Activated CD8-positive, alpha-beta memory T cell treated with anti-CD3 and anti-CD28 coated beads, Interleukin-2, amount 10 ng/mL, durations not matched to agents 7 days and 5 days (primary cell): ENCODE measurements around the gene NEK10. TPM values are rescaled to one million over a fixed set of nuclear protein-coding genes. Genes with fewer than 3 reads are reported as not detected.

Experiments used
- ATAC-seq: fragments of 150-1000 bp; cut with Tn5 transposase; one replicate; pipeline ENCODE4 v1.10.0; 2021; ENCODE audit warnings: moderate library complexity
- CTCF ChIA-PET: fragments of 350-600 bp; sonication (Branson Sonifier 250); formaldehyde crosslinking; loops from one replicate; lab custom pipeline; 2021; ENCODE audit warnings: antibody characterized with exemption; lab: Charles Lee
- DNase-seq: peaks from one replicate; pipeline ENCODE4 v3.0.0-alpha.2; 2020
- H3K27ac Mint-ChIP-seq: one replicate; pipeline ENCODE4 v1.8.0; 2021; ENCODE audit warnings: mild to moderate bottlenecking, mixed read lengths
- H3K27me3 Mint-ChIP-seq: one replicate; pipeline ENCODE4 v1.8.0; 2021; ENCODE audit warnings: mixed read lengths
- H3K36me3 Mint-ChIP-seq: one replicate; pipeline ENCODE4 v1.8.0; 2021; ENCODE audit warnings: mild to moderate bottlenecking, mixed read lengths
- H3K4me1 Mint-ChIP-seq: one replicate; pipeline ENCODE4 v1.8.0; 2021; ENCODE audit warnings: mixed read lengths
- H3K4me3 Mint-ChIP-seq: one replicate; pipeline ENCODE4 v1.8.0; 2021; ENCODE audit warnings: mild to moderate bottlenecking, moderate library complexity, mixed read lengths
- H3K9me3 Mint-ChIP-seq: one replicate; pipeline ENCODE4 v1.8.0; 2022; ENCODE audit warnings: low read depth, mixed read lengths
- total RNA-seq, 2 experiments: library from RNA; stranded (reverse); gene quantifications; one replicate each; pipeline ENCODE4 v1.2.3, GENCODE V29; 2021

The NEK10 gene
- total RNA-seq, 2 experiments from 2014 or later = 0.70 to 0.73 TPM

- Mint-ChIP-seq H3K4me1 (peaks cover 2% of the 10 kb centered on the region), H3K36me3 (no peaks in the 10 kb centered on the region), H3K4me3 (no peak overlapping the region), H3K27me3 (no peaks in the 10 kb centered on the region), H3K27ac (no peak overlapping the region), H3K9me3 (no peaks in the 10 kb centered on the region)
- CTCF ChIA-PET = no interaction called here
- DNase-seq = no peak
- no peak for ATAC-seq
These were observed 147.8 kb downstream of the NEK10 start for GRCh38 chr3:27221264-27221932.

- Mint-ChIP-seq H3K27me3 (no peaks in the 10 kb centered on the region), H3K4me3 (no peak overlapping the region), H3K4me1 (peaks cover 2% of the 10 kb centered on the region), H3K36me3 (no peaks in the 10 kb centered on the region), H3K27ac (no peak overlapping the region), H3K9me3 (no peaks in the 10 kb centered on the region)
- CTCF ChIA-PET = no interaction called here
- DNase-seq = no peak
- ATAC-seq = no peak
These were observed 149.0 kb downstream of the NEK10 start for GRCh38 chr3:27220166-27220565.

DNA sequence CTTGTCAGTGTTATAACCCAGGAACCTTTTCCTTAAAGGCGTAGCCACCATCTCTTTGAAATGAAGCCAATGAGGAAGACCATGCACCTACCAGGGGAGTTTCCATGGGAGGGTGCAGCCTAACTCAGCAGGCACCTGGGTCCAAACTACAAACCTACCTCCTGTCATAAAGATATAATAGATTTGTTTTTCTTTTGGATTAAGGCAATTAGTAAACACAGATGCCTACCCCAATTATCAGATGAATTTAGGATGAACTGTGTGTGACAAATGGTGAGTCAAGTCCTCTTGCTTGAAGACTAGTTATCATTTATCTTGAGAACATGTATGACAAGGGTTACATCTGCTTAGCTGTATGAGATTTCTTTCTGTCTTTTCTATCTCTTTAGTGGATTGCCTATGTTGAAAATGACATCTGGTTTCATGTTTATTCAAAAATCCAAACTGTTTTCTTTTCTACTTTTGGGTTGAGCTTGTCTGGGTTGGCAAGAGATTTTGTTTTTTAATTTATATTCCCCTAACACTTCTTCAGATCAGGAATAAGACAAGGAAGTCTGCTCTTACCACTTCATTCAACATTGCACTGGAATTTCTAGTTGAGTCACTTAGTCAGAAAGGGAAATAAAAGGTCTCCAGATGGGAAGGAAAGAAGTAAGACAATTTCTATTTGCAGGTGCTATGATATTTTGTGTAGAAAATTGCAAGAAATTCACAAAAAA lies 149.9 kb downstream of the NEK10 start:
- ATAC-seq (no peak), DNase-seq (no peak)
- Mint-ChIP-seq H3K36me3 (no peaks in the 10 kb centered on the region), H3K27me3 (no peaks in the 10 kb centered on the region), H3K9me3 (no peaks in the 10 kb centered on the region), H3K4me3 (no peak overlapping the region), H3K27ac (no peak overlapping the region), H3K4me1 (peaks cover 2% of the 10 kb centered on the region)
- CTCF ChIA-PET = no interaction called here

- no peak for DNase-seq
- H3K27ac Mint-ChIP-seq = no peak overlapping the region
- CTCF ChIA-PET = no interaction called here
- no peaks in the 10 kb centered on the region for H3K4me1 Mint-ChIP-seq
- H3K36me3 Mint-ChIP-seq = no peaks in the 10 kb centered on the region
- H3K4me3 Mint-ChIP-seq = no peak overlapping the region
- no peak for ATAC-seq
- no peaks in the 10 kb centered on the region for H3K27me3 Mint-ChIP-seq
- no peaks in the 10 kb centered on the region for H3K9me3 Mint-ChIP-seq
These were observed 152.1 kb downstream of the NEK10 start for GRCh38 chr3:27216955-27217552.

DNA sequence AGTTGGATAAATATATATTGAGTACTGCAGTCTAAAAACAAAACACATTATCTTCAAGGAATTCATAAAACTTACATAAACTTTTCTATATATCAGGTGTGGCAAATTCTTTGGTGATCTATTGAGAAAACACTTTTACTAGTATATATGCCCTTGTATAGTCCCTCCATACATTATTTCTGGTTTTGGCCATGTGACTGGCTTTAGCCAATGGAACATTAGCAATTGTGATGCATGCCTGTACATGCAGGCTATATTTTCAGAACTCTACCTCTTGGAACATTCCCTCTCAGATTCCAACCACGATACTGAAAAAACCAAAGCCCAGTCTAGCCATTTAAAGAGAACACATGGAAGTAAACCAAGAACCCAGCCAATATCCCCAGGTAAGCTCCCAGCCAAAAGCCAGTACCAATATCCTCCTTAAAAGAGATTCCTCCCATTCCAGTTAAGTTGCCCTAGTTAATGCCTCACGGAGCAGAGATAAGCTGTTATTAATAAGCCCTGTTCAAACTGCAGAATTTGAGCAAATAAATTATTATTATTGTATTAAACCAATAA lies 152.8 kb downstream of the NEK10 start:
- Mint-ChIP-seq H3K9me3 (no peaks in the 10 kb centered on the region), H3K27ac (no peak overlapping the region), H3K27me3 (no peaks in the 10 kb centered on the region), H3K4me3 (no peak overlapping the region), H3K4me1 (no peaks in the 10 kb centered on the region), H3K36me3 (no peaks in the 10 kb centered on the region)
- ATAC-seq (no peak), DNase-seq (no peak)
- CTCF ChIA-PET = no interaction called here

GRCh38 chr3:27213450-27213849 lies 155.7 kb downstream of the NEK10 start:
- no peak overlapping the region for H3K27ac Mint-ChIP-seq

GRCh38 chr3:27209617-27210264 lies 159.4 kb downstream of the NEK10 start:
- ATAC-seq (no peak), DNase-seq (no peak)
- Mint-ChIP-seq H3K27me3 (no peaks in the 10 kb centered on the region), H3K9me3 (no peaks in the 10 kb centered on the region), H3K4me3 (no peak overlapping the region), H3K36me3 (no peaks in the 10 kb centered on the region), H3K4me1 (no peaks in the 10 kb centered on the region), H3K27ac (no peak overlapping the region)
- CTCF ChIA-PET = no interaction called here

More at GRCh38 chr3:27213450-27213849, 155.7 kb downstream of the NEK10 start:
- no peaks in the 10 kb centered on the region for H3K36me3 Mint-ChIP-seq
- no peak overlapping the region for H3K4me3 Mint-ChIP-seq
- DNase-seq (no peak), ATAC-seq (no peak)
- CTCF ChIA-PET = no interaction called here
- no peaks in the 10 kb centered on the region for H3K27me3 Mint-ChIP-seq
- H3K9me3 Mint-ChIP-seq = no peaks in the 10 kb centered on the region
- H3K4me1 Mint-ChIP-seq = no peaks in the 10 kb centered on the region

DNA sequence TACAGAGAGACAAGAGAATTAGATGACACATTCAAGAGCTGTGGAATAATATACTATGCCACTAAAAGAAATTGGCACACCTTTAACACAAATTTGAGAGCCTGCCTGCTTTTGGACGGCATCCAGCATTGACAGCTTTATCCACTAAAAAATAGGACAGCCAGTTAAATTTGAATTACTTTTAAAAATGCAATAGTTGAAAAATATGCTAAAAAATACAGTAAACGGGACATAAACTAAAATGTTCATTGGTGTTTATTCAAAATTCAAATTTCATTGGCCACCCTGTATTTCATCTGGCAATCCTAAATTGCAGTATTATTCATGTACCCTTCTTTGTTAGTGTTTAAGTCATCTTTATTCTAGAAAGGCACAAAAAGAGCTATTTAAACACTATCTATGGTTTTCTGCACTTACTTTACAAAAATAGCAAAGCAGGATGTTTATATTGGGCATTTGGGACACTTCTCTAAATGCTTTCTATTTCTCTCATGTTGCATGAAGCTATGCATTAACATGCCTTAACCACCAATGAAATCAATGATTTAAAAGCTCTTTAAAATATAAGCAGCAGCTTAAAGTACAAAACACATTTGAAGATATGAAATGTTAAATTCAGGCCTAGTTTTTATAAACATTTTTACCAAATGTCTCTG lies 160.1 kb downstream of the NEK10 start:
- Mint-ChIP-seq H3K36me3 (no peaks in the 10 kb centered on the region), H3K27ac (no peak overlapping the region), H3K9me3 (no peaks in the 10 kb centered on the region), H3K27me3 (no peaks in the 10 kb centered on the region), H3K4me3 (no peak overlapping the region), H3K4me1 (no peaks in the 10 kb centered on the region)
- no peak for DNase-seq
- CTCF ChIA-PET = no interaction called here
- no peak for ATAC-seq

DNA sequence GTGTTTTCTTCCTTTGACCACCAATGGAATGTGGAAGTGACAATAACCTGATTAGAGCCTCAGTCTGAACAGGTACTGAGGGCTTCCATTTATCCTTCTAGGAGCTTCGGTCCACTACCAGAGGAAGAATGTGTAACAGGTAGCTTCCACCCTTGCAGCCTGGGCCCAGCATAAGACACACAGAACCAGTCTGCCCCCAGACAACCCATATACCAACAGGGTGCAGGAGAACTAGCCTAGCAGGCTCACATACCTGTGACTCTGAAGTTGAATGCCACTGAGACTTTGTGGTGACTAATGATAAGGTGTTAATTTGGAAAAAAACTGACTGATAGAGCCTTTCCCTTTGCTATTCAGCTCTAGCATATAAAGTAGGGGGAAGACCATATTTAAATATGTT lies 166.2 kb downstream of the NEK10 start:
- Mint-ChIP-seq H3K4me1 (no peaks in the 10 kb centered on the region), H3K27me3 (no peaks in the 10 kb centered on the region), H3K36me3 (no peaks in the 10 kb centered on the region), H3K4me3 (no peak overlapping the region), H3K27ac (no peak overlapping the region), H3K9me3 (no peaks in the 10 kb centered on the region)
- CTCF ChIA-PET = no interaction called here
- DNase-seq (no peak), ATAC-seq (no peak)

GRCh38 chr3:27201492-27201891 lies 167.7 kb downstream of the NEK10 start:
- Mint-ChIP-seq H3K36me3 (no peaks in the 10 kb centered on the region), H3K27ac (no peak overlapping the region), H3K9me3 (no peaks in the 10 kb centered on the region), H3K4me3 (no peak overlapping the region), H3K4me1 (no peaks in the 10 kb centered on the region), H3K27me3 (no peaks in the 10 kb centered on the region)
- CTCF ChIA-PET = no interaction called here
- ATAC-seq (no peak), DNase-seq (no peak)

GRCh38 chr3:27200721-27201489 lies 168.3 kb downstream of the NEK10 start:
- Mint-ChIP-seq H3K4me3 (no peak overlapping the region), H3K27ac (no peak overlapping the region), H3K9me3 (no peaks in the 10 kb centered on the region), H3K27me3 (no peaks in the 10 kb centered on the region), H3K4me1 (no peaks in the 10 kb centered on the region), H3K36me3 (no peaks in the 10 kb centered on the region)
- no peak for DNase-seq
- ATAC-seq = no peak
- CTCF ChIA-PET = no interaction called here

DNA sequence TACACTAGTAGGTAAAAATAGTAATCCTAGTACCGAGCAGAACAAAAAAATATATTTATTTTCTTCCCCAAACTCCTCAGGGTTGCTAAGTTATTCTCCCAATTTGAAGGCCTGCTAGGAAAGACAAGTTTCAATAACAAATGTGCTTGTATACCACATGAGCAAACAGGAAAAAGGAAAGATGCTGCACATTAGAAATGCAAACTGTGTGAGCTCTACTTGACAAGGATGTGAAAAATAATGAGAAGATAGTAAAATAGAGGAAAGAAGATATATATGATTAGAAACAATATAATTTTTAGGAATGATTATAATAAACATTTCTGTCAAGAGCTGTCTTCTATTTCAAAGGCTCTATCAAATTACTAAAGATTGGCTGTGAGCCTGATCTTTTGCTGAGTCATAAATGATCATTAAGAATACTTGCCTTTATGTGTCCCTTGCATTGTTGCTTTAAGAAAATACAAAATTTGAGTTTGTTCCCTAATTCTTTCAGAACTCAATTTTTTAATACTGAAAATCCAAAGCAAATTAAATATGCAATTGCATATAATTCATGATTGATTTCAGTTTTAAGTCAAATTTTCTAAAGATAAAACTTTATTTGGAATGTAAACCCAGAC lies 174.2 kb downstream of the NEK10 start:
- CTCF ChIA-PET = no interaction called here
- ATAC-seq = no peak
- H3K4me3 Mint-ChIP-seq = no peak overlapping the region
- DNase-seq = no peak
- no peaks in the 10 kb centered on the region for H3K36me3 Mint-ChIP-seq
- no peaks in the 10 kb centered on the region for H3K9me3 Mint-ChIP-seq
- no peaks in the 10 kb centered on the region for H3K4me1 Mint-ChIP-seq
- H3K27me3 Mint-ChIP-seq = no peaks in the 10 kb centered on the region
- no peak overlapping the region for H3K27ac Mint-ChIP-seq
